ENCODE measurements around the gene TCEAL7. TPM values are rescaled to one million over a fixed set of nuclear protein-coding genes. Genes with fewer than 3 reads are reported as not detected.

The TCEAL7 gene
- total and polyA plus RNA-seq, 9 of the 15 experiments (the other 6 are each of a cell fraction or from before 2014, with no cell fraction given): 0.07 to 0.34 (median 0.13) TPM; not detected in 4

GRCh38 chrX:103356130-103356798 is 26.2 kb downstream of the TCEAL7 start, which contains the start of gene TCEAL9 (continued):
- no peak for TF ChIP-seq RBM15 (IDR thresholded peaks at IDR 0.05; ENCODE audit: insufficient read depth, low read length)
- TF ChIP-seq GABPB2 (CRISPR knock-in tag; conservative IDR thresholded peaks at IDR 0.05): no peak
- TF ChIP-seq MCM7 (IDR thresholded peaks at IDR 0.05): no peak
- TF ChIP-seq TEAD2 (tag; IDR thresholded peaks at IDR 0.05): no peak
- TF ChIP-seq LCOR (CRISPR knock-in tag; IDR thresholded peaks at IDR 0.05): 0 out of 2 replicates have a peak, but pooled peaks have one; percentile 37
- no peak for TF ChIP-seq PHF21A (IDR thresholded peaks at IDR 0.05; ENCODE audit: borderline replicate concordance, low read depth)
- TF ChIP-seq MAX (CRISPR knock-in tag; IDR thresholded peaks at IDR 0.05): no peak
- TF ChIP-seq RFX7 (CRISPR knock-in tag; IDR thresholded peaks at IDR 0.05): no peak
- TF ChIP-seq THRA (IDR thresholded peaks at IDR 0.05): no peak
- TF ChIP-seq NELFE (IDR thresholded peaks at IDR 0.05; ENCODE audit: insufficient read depth, insufficient read length): no peak
- no peak for TF ChIP-seq ZNF263 (CRISPR knock-in tag; IDR thresholded peaks at IDR 0.05; ENCODE audit: borderline replicate concordance)
- TF ChIP-seq POLR2H (tag; IDR thresholded peaks at IDR 0.05; ENCODE audit: low read depth): no peak
- no peak for TF ChIP-seq ZC3H4 (CRISPR knock-in tag; IDR thresholded peaks at IDR 0.05; ENCODE audit: borderline replicate concordance)
- peak; percentile 58; the same call in 1 of the 2 replicates for TF ChIP-seq SUPT5H (IDR thresholded peaks at IDR 0.05)
- 0 out of 2 replicates have a peak, but pooled peaks have one; percentile 19 for TF ChIP-seq ZBTB7A (IDR thresholded peaks at IDR 0.05; ENCODE audit: borderline replicate concordance, control insufficient read depth, low read depth, low read length)
- no peak for TF ChIP-seq RFX1 (IDR thresholded peaks at IDR 0.05)
- TF ChIP-seq ETS2 (tag; IDR thresholded peaks at IDR 0.05; ENCODE audit: borderline replicate concordance, poor library complexity, severe bottlenecking): no peak
- TF ChIP-seq FUS (optimal IDR thresholded peaks at IDR 0.05; ENCODE audit: low read depth, low read length): no peak
- no peak for TF ChIP-seq ZSCAN32 (CRISPR knock-in tag; IDR thresholded peaks at IDR 0.05)
- TF ChIP-seq TAF7 (tag; IDR thresholded peaks at IDR 0.05): peak; percentile 46; the same call in 1 of the 2 replicates
- TF ChIP-seq PATZ1 (CRISPR knock-in tag; IDR thresholded peaks at IDR 0.05; ENCODE audit: borderline replicate concordance): no peak
- no peak for TF ChIP-seq ARID1B (IDR thresholded peaks at IDR 0.05)
- TF ChIP-seq ATF7 (IDR thresholded peaks at IDR 0.05): peak; percentile 43; the same call in 1 of the 2 replicates
- TF ChIP-seq E2F6 (IDR thresholded peaks at IDR 0.05; ENCODE audit: borderline replicate concordance in 1 of 2, extremely low read depth in 1 of 2, insufficient read depth in 1 of 2, insufficient read length in 1 of 2, low read depth in 1 of 2, low read length in 1 of 2, poor library complexity in 1 of 2, severe bottlenecking in 1 of 2): peak; percentile 30 to 35
- no peak for TF ChIP-seq STAT5B (CRISPR knock-in tag; IDR thresholded peaks at IDR 0.05)

All from K562 (cell line).